H1 (cell line): ENCODE measurements around the gene MAP3K1. TPM values are rescaled to one million over a fixed set of nuclear protein-coding genes. Genes with fewer than 3 reads are reported as not detected.

ENCODE experiments used
- CTCF ChIA-PET: fragments of 300-600 bp; sonication (Branson Sonifier 250); formaldehyde crosslinking; loops from one replicate; lab custom pipeline; 2021; ENCODE audit not compliant: partially characterized antibody; lab: Charles Lee
- POLR2A ChIA-PET: fragments of 300-600 bp; sonication (Branson Sonifier 250); formaldehyde crosslinking; loops from one replicate; lab custom pipeline; 2021; ENCODE audit warnings: inconsistent platforms; ENCODE audit not compliant: partially characterized antibody; lab: Charles Lee
- DNase-seq, 2 experiments: peaks; one replicate each; pipeline versions ENCODE4 v3.0.0 to v3.0.0-alpha.2; 2010 to 2022; ENCODE audit warnings: low spot score in 2 of 2, low read depth in 1 of 2, mixed read lengths in 1 of 2
- FAIRE-seq: peaks from 2 replicates; lab custom pipeline; 2011; peaks lifted over from hg19 to GRCh38; lab: Jason Lieb, UNC
- H2AFZ ChIP-seq: 2 replicates; pipeline ENCODE4 v1.8.1; 2012; ENCODE audit warnings: low read length, inconsistent platforms
- H2AK5ac ChIP-seq: 2 replicates; pipeline ENCODE4 v1.6.1; 2013; ENCODE audit warnings: low read depth, low read length
- H2BK120ac ChIP-seq: replicated peaks from 2 replicates; pipeline ENCODE3; 2013; ENCODE audit warnings: low read depth, low read length, inconsistent platforms
- H2BK12ac ChIP-seq: 2 replicates; pipeline ENCODE4 v1.6.1; 2013; ENCODE audit warnings: low read depth, low read length
- H2BK15ac ChIP-seq: 2 replicates; pipeline ENCODE4 v1.6.1; 2013; ENCODE audit warnings: low read length
- H2BK20ac ChIP-seq: 2 replicates; pipeline ENCODE4 v1.6.1; 2013; ENCODE audit warnings: low read length
- H2BK5ac ChIP-seq: 2 replicates; pipeline ENCODE4 v1.6.1; 2013; ENCODE audit warnings: low read depth, low read length
- H3K14ac ChIP-seq: 2 replicates; pipeline ENCODE4 v1.6.1; 2013; ENCODE audit warnings: inconsistent platforms; ENCODE audit not compliant: insufficient read length
- H3K18ac ChIP-seq: 2 replicates; pipeline ENCODE4 v1.6.1; 2013; ENCODE audit warnings: low read length; ENCODE audit errors: extremely low read depth
- H3K23ac ChIP-seq: 2 replicates; pipeline ENCODE4 v1.6.1; 2013; ENCODE audit warnings: inconsistent platforms; ENCODE audit not compliant: insufficient read length
- H3K23me2 ChIP-seq: 2 replicates; pipeline ENCODE4 v1.6.1; 2013; ENCODE audit warnings: low read depth, low read length
- H3K27ac ChIP-seq: 2 replicates; pipeline ENCODE4 v1.6.1; 2011; ENCODE audit warnings: low read depth, low read length, inconsistent platforms
- H3K27me3 ChIP-seq, 4 experiments: replicated peaks in 1 of 4; 1 replicate in 1 of 4; 2 replicates in 3 of 4; pipeline versions ENCODE4 v1.6.1 to v1.8.1; 2011 to 2013; ENCODE audit warnings: low read length in 3 of 4, mild to moderate bottlenecking in 3 of 4, inconsistent platforms in 2 of 4, mixed read lengths in 2 of 4, moderate library complexity in 1 of 4; ENCODE audit not compliant: control insufficient read depth in 3 of 4, insufficient read depth in 3 of 4; ENCODE audit errors: extremely low read depth in 1 of 4
- H3K36me3 ChIP-seq, 4 experiments: 2 replicates each; pipeline versions ENCODE4 v1.6.1 to v1.8.1; 2011 to 2013; ENCODE audit warnings: mild to moderate bottlenecking in 4 of 4, low read length in 3 of 4, moderate library complexity in 2 of 4, control low read depth in 1 of 4, inconsistent platforms in 1 of 4; ENCODE audit not compliant: insufficient read depth in 4 of 4, control insufficient read depth in 2 of 4
- H3K4ac ChIP-seq: replicated peaks from 2 replicates; pipeline ENCODE3; 2013; ENCODE audit warnings: low read length, low read depth, mixed read lengths, inconsistent platforms; ENCODE audit not compliant: insufficient read length
- H3K4me1 ChIP-seq, 4 experiments: replicated peaks in 1 of 4; 1 replicate in 1 of 4; 2 replicates in 3 of 4; pipeline versions ENCODE4 v1.6.1 to v1.8.1; 2011 to 2013; ENCODE audit warnings: low read length in 3 of 4, inconsistent platforms in 2 of 4, mixed read lengths in 1 of 4; ENCODE audit not compliant: insufficient read depth in 4 of 4, control insufficient read depth in 3 of 4
- H3K4me2 ChIP-seq, 2 experiments: 2 replicates each; pipeline versions ENCODE4 v1.6.1 to v1.8.1; 2011 to 2013; ENCODE audit warnings: low read depth in 2 of 2, low read length in 2 of 2, control low read depth in 1 of 2, inconsistent platforms in 1 of 2, mild to moderate bottlenecking in 1 of 2; ENCODE audit not compliant: insufficient read depth in 1 of 2
- H3K4me3 ChIP-seq, 4 experiments: fragments of 200-600, 300-600 bp in 1 of 4; sonication (generic), shearing (Covaris generic), sonication (Bioruptor Twin) in 1 of 4; 2 replicates each; pipeline versions ENCODE4 v1.5.1 to v1.8.1; 2011 to 2016; ENCODE audit warnings: low read length in 4 of 4, low read depth in 3 of 4, control low read depth in 2 of 4, inconsistent platforms in 2 of 4, mild to moderate bottlenecking in 2 of 4, mixed read lengths in 1 of 4, moderate library complexity in 1 of 4; ENCODE audit not compliant: insufficient read depth in 2 of 4; ENCODE audit errors: extremely low read depth in 1 of 4
- H3K56ac ChIP-seq: replicated peaks from 2 replicates; pipeline ENCODE3; 2013; ENCODE audit warnings: low read depth, mild to moderate bottlenecking, mixed read lengths, low read length, inconsistent platforms; ENCODE audit not compliant: insufficient read length
- H3K79me1 ChIP-seq: 2 replicates; pipeline ENCODE4 v1.6.1; 2013; ENCODE audit warnings: low read depth, low read length, control low read depth
- H3K79me2 ChIP-seq, 2 experiments: 2 replicates each; pipeline versions ENCODE4 v1.6.1 to v1.8.1; 2012 to 2013; ENCODE audit warnings: low read length in 2 of 2, mild to moderate bottlenecking in 2 of 2, inconsistent platforms in 1 of 2; ENCODE audit not compliant: insufficient read depth in 2 of 2, control insufficient read depth in 1 of 2
- H3K9ac ChIP-seq, 4 experiments: replicated peaks in 1 of 4; 1 replicate in 1 of 4; 2 replicates in 3 of 4; pipeline versions ENCODE4 v1.6.1 to v1.8.1; 2011 to 2013; ENCODE audit warnings: low read depth in 3 of 4, low read length in 3 of 4, control low read depth in 2 of 4, mild to moderate bottlenecking in 2 of 4, moderate library complexity in 2 of 4, inconsistent platforms in 1 of 4; ENCODE audit errors: extremely low read depth in 1 of 4
- H3K9me3 ChIP-seq, 2 experiments: 2 replicates each; pipeline versions ENCODE4 v1.6.1 to v1.8.1; 2012 to 2013; ENCODE audit warnings: mild to moderate bottlenecking in 2 of 2, moderate library complexity in 2 of 2, control low read depth in 1 of 2, inconsistent platforms in 1 of 2, low read depth in 1 of 2, low read length in 1 of 2, mixed read lengths in 1 of 2; ENCODE audit not compliant: insufficient read depth in 2 of 2
- H4K20me1 ChIP-seq, 2 experiments: replicated peaks in 1 of 2; 2 replicates each; pipeline versions ENCODE3 to v1.8.1; 2011 to 2013; ENCODE audit warnings: inconsistent platforms in 2 of 2, low read length in 2 of 2, mild to moderate bottlenecking in 1 of 2; ENCODE audit not compliant: insufficient read depth in 2 of 2, control insufficient read depth in 1 of 2
- H4K5ac ChIP-seq: 2 replicates; pipeline ENCODE4 v1.6.1; 2013; ENCODE audit warnings: low read length, low read depth, mixed read lengths, inconsistent platforms; ENCODE audit not compliant: insufficient read length
- H4K8ac ChIP-seq: 2 replicates; pipeline ENCODE4 v1.8.0; 2013; ENCODE audit warnings: mild to moderate bottlenecking, moderate library complexity, low read length, inconsistent platforms; ENCODE audit not compliant: insufficient read depth; ENCODE audit errors: extremely low read depth
- H4K91ac ChIP-seq: replicated peaks from 2 replicates; pipeline ENCODE3; 2013; ENCODE audit warnings: low read length, mixed read lengths, inconsistent platforms; ENCODE audit not compliant: insufficient read length
- BRCA1 ChIP-seq: IDR thresholded peaks from 2 replicates; pipeline ENCODE4 v1.6.1; 2012; ENCODE audit warnings: low read depth, low read length, improper control_type of control experiment
- CEBPB ChIP-seq: IDR thresholded peaks from 2 replicates; pipeline ENCODE4 v1.6.1; 2012; ENCODE audit warnings: low read depth, low read length
- CREB1 ChIP-seq: IDR thresholded peaks from 2 replicates; pipeline ENCODE4 v1.6.1; 2012; ENCODE audit warnings: inconsistent platforms
- NANOG ChIP-seq: IDR thresholded peaks from 2 replicates; pipeline ENCODE4 v1.6.1; 2011; ENCODE audit warnings: low read length, low read depth, mild to moderate bottlenecking, inconsistent platforms; ENCODE audit not compliant: insufficient read depth, poor library complexity, severe bottlenecking
- RBBP5 ChIP-seq: IDR thresholded peaks from 2 replicates; pipeline ENCODE4 v1.7.1; 2012; ENCODE audit warnings: low read depth, mild to moderate bottlenecking, inconsistent platforms, low read length, moderate library complexity, borderline replicate concordance
- RNF2 ChIP-seq: fragments of 200-900, 300-1000 bp; sonication (generic); IDR thresholded peaks from 2 replicates; pipeline ENCODE4 v1.7.1; 2016; ENCODE audit warnings: borderline replicate concordance, low read depth, mild to moderate bottlenecking, antibody characterized with exemption, low read length; ENCODE audit not compliant: poor library complexity, severe bottlenecking; ENCODE audit errors: missing control alignments
- SAP30 ChIP-seq: fragments of 300-600 bp; sonication (generic); IDR thresholded peaks from 2 replicates; pipeline ENCODE4 v1.7.1; 2012; ENCODE audit warnings: low read length, moderate library complexity, mild to moderate bottlenecking, inconsistent platforms; ENCODE audit not compliant: insufficient read depth, insufficient replicate concordance
- SIN3A ChIP-seq, 2 experiments: IDR thresholded peaks in 1 of 2; conservative IDR thresholded peaks in 1 of 2; 2 replicates each; pipeline ENCODE4 v1.6.1; 2011 to 2012; ENCODE audit warnings: low read length in 2 of 2, improper control_type of control experiment in 1 of 2, low read depth in 1 of 2, mild to moderate bottlenecking in 1 of 2
- WGBS, 2 experiments: shearing (Covaris generic) in 1 of 2; methylation state at CpG; one replicate each; pipeline versions ENCODE4 v1.1.6 to v1.1.7; 2013 to 2015; ENCODE audit warnings: low lambda C conversion rate in 2 of 2, mixed read lengths in 2 of 2, inconsistent platforms in 1 of 2, low coverage in 1 of 2, missing lambda C conversion rate in 1 of 2; ENCODE audit not compliant: insufficient replicate concordance in 2 of 2, insufficient coverage in 1 of 2, insufficient read length in 1 of 2; ENCODE audit errors: extremely low coverage in 1 of 2, missing lambda C conversion rate in 1 of 2; 5-methylcytosine and 5-hydroxymethylcytosine counted together
- polyA plus RNA-seq, 7 experiments: library from polyadenylated mRNA; depleted of rRNA in 3 of 7; stranded (reverse) in 5 of 7; unstranded in 2 of 7; fragments of >200 nt in 5 of 7; fragments of 200-250 nt in 2 of 7; gene quantifications; 1 replicate in 5 of 7; 2 replicates in 1 of 7; 4 replicates in 1 of 7; pipeline versions ENCODE4 v1.2.1 to v1.2.3, GENCODE V29; 2011 to 2013; ENCODE audit warnings: missing spikeins in 2 of 7, mixed read lengths in 2 of 7
- total RNA-seq: library from RNA; stranded (reverse); fragmentation: NEBNext Ultra II Directional; extraction: Animal tissue kit (Norgen Biotek cat#: 25700); gene quantifications from 2 replicates; pipeline ENCODE4 v1.2.1, GENCODE V29; 2021

Gene MAP3K1
- total and polyA plus RNA-seq, 2 of the 8 experiments (the other 6 are each of a cell fraction or from before 2014, with no cell fraction given): 3.9 to 11.8 TPM

DNA sequence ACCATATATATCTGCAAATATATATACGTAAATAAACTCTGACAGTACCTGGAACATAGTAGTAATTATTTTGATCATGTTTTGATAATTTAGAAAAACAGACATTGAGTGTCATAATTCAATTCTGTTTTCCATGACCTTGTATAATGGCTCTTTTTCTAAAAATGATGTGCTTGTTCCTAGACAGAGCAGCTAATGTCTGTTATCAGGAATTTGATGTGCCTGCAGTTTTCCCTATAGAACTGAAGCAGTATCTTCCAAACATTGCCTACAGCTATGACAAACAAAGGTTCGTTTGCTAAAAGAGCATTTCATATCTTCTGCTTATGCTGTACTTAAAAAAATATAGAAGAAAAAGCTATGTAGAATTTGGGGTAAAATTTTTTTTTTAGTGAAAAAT is 99.3 kb downstream of the MAP3K1 start:
- FAIRE-seq: no peak
- CTCF ChIA-PET: interaction anchor here (2.1 kb wide), 1 partner anchor 14 kb away, joined by 7 read pairs; no protein-coding TSS in a partner anchor

More for the DNA sequence above, 99.3 kb downstream of the MAP3K1 start:
- H3K9me3 ChIP-seq: no peaks in the 10 kb centered on the region
- no peaks in the 10 kb centered on the region; a peak in 1 of 4 replicates for H3K79me2 ChIP-seq
- H2AFZ ChIP-seq: no peak overlapping the region
- no peak overlapping the region for H3K27ac ChIP-seq
- no peak overlapping the region for H2BK12ac ChIP-seq
- no peak overlapping the region for H2BK120ac ChIP-seq
- no peak for TF ChIP-seq NANOG
- TF ChIP-seq RBBP5: no peak
- TF ChIP-seq CEBPB: no peak
- TF ChIP-seq SIN3A (conservative IDR thresholded peaks at IDR 0.05 in 1 of 2, IDR thresholded peaks at IDR 0.05 in 1 of 2; ENCODE audit: low read depth in 1 of 2, low read length in 2 of 2): no peak
- TF ChIP-seq RNF2: no peak
- no peak for TF ChIP-seq BRCA1
- TF ChIP-seq SAP30: no peak
- no peak for TF ChIP-seq CREB1
- no peak overlapping the region for H3K4me3 ChIP-seq
- no peak overlapping the region for H4K8ac ChIP-seq
- peaks cover 0 to 6% (median 1%) of the 10 kb centered on the region in 4 experiments; a peak in 3 of 7 replicates for H3K4me1 ChIP-seq
- H3K36me3 ChIP-seq: peaks cover 0 to 6% (median 0%) of the 10 kb centered on the region in 4 experiments; a peak in 2 of 8 replicates
- no peak overlapping the region for H2AK5ac ChIP-seq
- no peak for DNase-seq
- POLR2A ChIA-PET: no interaction called here
- no peak overlapping the region for H2BK15ac ChIP-seq
- no peaks in the 10 kb centered on the region for H4K20me1 ChIP-seq
- H4K5ac ChIP-seq: no peak overlapping the region
- H3K18ac ChIP-seq: no peak overlapping the region
- no peak overlapping the region for H3K14ac ChIP-seq
- WGBS, 2 experiments: 86% methylated on average over 2 of the region's 2 CpGs; no CpG with 5 or more reads in 1 of the 2 experiments
- no peak overlapping the region for H3K4me2 ChIP-seq
- no peak overlapping the region for H2BK5ac ChIP-seq
- H3K56ac ChIP-seq: no peak overlapping the region
- no peaks in the 10 kb centered on the region for H3K79me1 ChIP-seq
- no peak overlapping the region for H3K23ac ChIP-seq
- H3K9ac ChIP-seq: no peak overlapping the region
- H3K23me2 ChIP-seq: 0 out of 2 replicates have a peak, but pooled peaks cover 5% of the 10 kb centered on the region
- no peak overlapping the region for H4K91ac ChIP-seq
- H3K4ac ChIP-seq: no peak overlapping the region
- H2BK20ac ChIP-seq: no peak overlapping the region
- H3K27me3 ChIP-seq: no peaks in the 10 kb centered on the region
